A549 (cell line): ENCODE measurements around the gene NUDT14. TPM values are rescaled to one million over a fixed set of nuclear protein-coding genes. Genes with fewer than 3 reads are reported as not detected.

Experiments used
- ATAC-seq, 2 experiments: fragments of 200-7000 bp in 1 of 2; fragments of >200 bp in 1 of 2; cut with Nextera tagmentation in 1 of 2; cut with Tn5 transposase in 1 of 2; 3 replicates each; pipeline versions ENCODE4 v1.8.0 to v1.9.1; 2018 to 2020; ENCODE audit warnings: mild to moderate bottlenecking in 1 of 2, moderate library complexity in 1 of 2
- CTCF ChIA-PET: fragments of 300-600 bp; sonication (Branson Sonifier 250); formaldehyde crosslinking; extraction: SDS; loops from one replicate; lab custom pipeline; 2021; ENCODE audit warnings: antibody characterized with exemption, inconsistent platforms; lab: Yijun Ruan, JAX
- POLR2A ChIA-PET: fragments of 350-600 bp; formaldehyde crosslinking; extraction: SDS; loops from one replicate; lab custom pipeline; 2021; ENCODE audit warnings: antibody characterized with exemption, inconsistent platforms; lab: Yijun Ruan, JAX
- DNase-seq, 2 experiments: peaks; one replicate each; pipeline versions ENCODE4 v3.0.0 to v3.0.0-alpha.2; 2011 to 2016; ENCODE audit warnings: low read depth in 1 of 2, low spot score in 1 of 2
- FAIRE-seq: peaks from 2 replicates; lab custom pipeline; 2011; peaks lifted over from hg19 to GRCh38; lab: Jason Lieb, UNC
- H3K27ac ChIP-seq, 2 experiments: fragments of >200 bp; sonication (Bioruptor Twin); formaldehyde crosslinking; 3 replicates each; pipeline ENCODE4 v1.5.1; 2016 to 2017
- H3K4me1 ChIP-seq: fragments of >200 bp; sonication (Bioruptor Twin); formaldehyde crosslinking; 3 replicates; pipeline ENCODE4 v1.6.1; 2016
- H3K4me2 ChIP-seq: fragments of >200 bp; sonication (Bioruptor Twin); formaldehyde crosslinking; 3 replicates; pipeline ENCODE4 v1.6.1; 2016
- H3K4me3 ChIP-seq: fragments of >200 bp; sonication (Bioruptor Twin); formaldehyde crosslinking; 3 replicates; pipeline ENCODE4 v1.5.1; 2016
- H3K9me3 ChIP-seq: fragments of >200 bp; sonication (Bioruptor Twin); formaldehyde crosslinking; 3 replicates; pipeline ENCODE4 v1.6.1; 2016
- CBX2 ChIP-seq: fragments of 200-600 bp; sonication (generic); IDR thresholded peaks from 2 replicates; pipeline ENCODE4 v1.6.1; 2016; ENCODE audit warnings: low read depth, mild to moderate bottlenecking, borderline replicate concordance
- CBX8 ChIP-seq: fragments of 200-600 bp; sonication (generic); IDR thresholded peaks from 2 replicates; pipeline ENCODE4 v1.6.1; 2016
- CTCF ChIP-seq: fragments of >200 bp; sonication (Bioruptor Twin); formaldehyde crosslinking; IDR thresholded peaks from 3 replicates; pipeline ENCODE4 v1.5.1; 2016
- FOXS1 ChIP-seq: fragments of 250-450 bp; sonication (Bioruptor Pico); IDR thresholded peaks from 2 replicates; pipeline ENCODE4 v1.5.0; 2020; ENCODE audit warnings: mild to moderate bottlenecking, moderate library complexity
- GATA3 ChIP-seq: IDR thresholded peaks from 2 replicates; pipeline ENCODE4 v1.6.1; 2012; ENCODE audit warnings: borderline replicate concordance
- HMGXB4 ChIP-seq: fragments of 250-450 bp; sonication (Bioruptor Pico); IDR thresholded peaks from 2 replicates; pipeline ENCODE4 v1.5.0; 2021; ENCODE audit warnings: mild to moderate bottlenecking, moderate library complexity, borderline replicate concordance
- HOXB13 ChIP-seq: fragments of 250-450 bp; sonication (Bioruptor Pico); IDR thresholded peaks from 2 replicates; pipeline ENCODE4 v1.5.0; 2020; ENCODE audit warnings: low read depth, mild to moderate bottlenecking, moderate library complexity
- JUN ChIP-seq, 2 experiments: fragments of >200 bp; sonication (Bioruptor Twin); formaldehyde crosslinking; IDR thresholded peaks; 2 replicates in 1 of 2; 3 replicates in 1 of 2; pipeline ENCODE4 v1.6.1; 2016 to 2017
- MAX ChIP-seq: IDR thresholded peaks from 2 replicates; pipeline ENCODE4 v1.6.1; 2012
- MYC ChIP-seq: IDR thresholded peaks from 2 replicates; pipeline ENCODE4 v1.6.1; 2012; ENCODE audit warnings: mild to moderate bottlenecking, inconsistent platforms, low read length, improper control_type of control experiment, borderline replicate concordance
- PBX3 ChIP-seq: IDR thresholded peaks from 2 replicates; pipeline ENCODE4 v1.6.1; 2012
- POLR2A ChIP-seq: IDR thresholded peaks from 2 replicates; pipeline ENCODE4 v1.6.1; 2012; ENCODE audit warnings: mild to moderate bottlenecking, low read length
- RAD21 ChIP-seq, 2 experiments: fragments of >200 bp in 1 of 2; sonication (Bioruptor Twin) in 1 of 2; formaldehyde crosslinking in 1 of 2; IDR thresholded peaks in 1 of 2; conservative IDR thresholded peaks in 1 of 2; 2 replicates in 1 of 2; 3 replicates in 1 of 2; pipeline ENCODE4 v1.6.1; 2012 to 2018; ENCODE audit warnings: inconsistent platforms in 1 of 2
- SMC3 ChIP-seq: fragments of >200 bp; sonication (Bioruptor Twin); formaldehyde crosslinking; IDR thresholded peaks from 3 replicates; pipeline ENCODE4 v1.6.1; 2018; ENCODE audit warnings: inconsistent platforms
- SREBF2 ChIP-seq: fragments of 450-650 bp; IDR thresholded peaks from 2 replicates; pipeline ENCODE4 v1.6.1; 2014; ENCODE audit warnings: mild to moderate bottlenecking, moderate library complexity
- TFCP2L1 ChIP-seq: fragments of 250-450 bp; sonication (Bioruptor Pico); IDR thresholded peaks from 2 replicates; pipeline ENCODE4 v1.5.0; 2021; ENCODE audit warnings: mild to moderate bottlenecking
- USF2 ChIP-seq: fragments of 450-650 bp; IDR thresholded peaks from 2 replicates; pipeline ENCODE4 v1.6.1; 2014; ENCODE audit warnings: antibody characterized with exemption
- WGBS: methylation state at CpG from one replicate; pipeline ENCODE4 v1.1.6; 2017; ENCODE audit errors: missing lambda C conversion rate; 5-methylcytosine and 5-hydroxymethylcytosine counted together
- polyA plus RNA-seq, 4 experiments: library from polyadenylated mRNA; depleted of rRNA in 3 of 4; stranded (reverse); fragments of >200 nt; fragmentation: RNase III in 1 of 4; extraction: RNeasy Plus Mini Kit Qiagen cat#74134 plus additional on column Dnase treatment in 1 of 4; gene quantifications; 2 replicates in 3 of 4; 3 replicates in 1 of 4; pipeline ENCODE4 v1.2.3, GENCODE V29; 2011 to 2017
- TF ChIP-seq, protein P1 (sequence below): fragments of >200 bp; sonication (Bioruptor Twin); formaldehyde crosslinking; IDR thresholded peaks from 2 replicates; pipeline ENCODE4 v1.6.1; 2016
- TF ChIP-seq, protein P2 (sequence below): IDR thresholded peaks from 2 replicates; pipeline ENCODE4 v1.6.1; 2012; ENCODE audit warnings: low read depth, borderline replicate concordance
- TF ChIP-seq, protein P3 (sequence below): fragments of 150-350 bp; IDR thresholded peaks from 2 replicates; pipeline ENCODE4 v1.6.1; 2014; ENCODE audit warnings: low read depth, mild to moderate bottlenecking, low read length

The NUDT14 gene
- polyA plus RNA-seq, 2 of the 4 experiments (the other 2 are of a cell fraction) = 12.6 to 30.7 TPM

DNA sequence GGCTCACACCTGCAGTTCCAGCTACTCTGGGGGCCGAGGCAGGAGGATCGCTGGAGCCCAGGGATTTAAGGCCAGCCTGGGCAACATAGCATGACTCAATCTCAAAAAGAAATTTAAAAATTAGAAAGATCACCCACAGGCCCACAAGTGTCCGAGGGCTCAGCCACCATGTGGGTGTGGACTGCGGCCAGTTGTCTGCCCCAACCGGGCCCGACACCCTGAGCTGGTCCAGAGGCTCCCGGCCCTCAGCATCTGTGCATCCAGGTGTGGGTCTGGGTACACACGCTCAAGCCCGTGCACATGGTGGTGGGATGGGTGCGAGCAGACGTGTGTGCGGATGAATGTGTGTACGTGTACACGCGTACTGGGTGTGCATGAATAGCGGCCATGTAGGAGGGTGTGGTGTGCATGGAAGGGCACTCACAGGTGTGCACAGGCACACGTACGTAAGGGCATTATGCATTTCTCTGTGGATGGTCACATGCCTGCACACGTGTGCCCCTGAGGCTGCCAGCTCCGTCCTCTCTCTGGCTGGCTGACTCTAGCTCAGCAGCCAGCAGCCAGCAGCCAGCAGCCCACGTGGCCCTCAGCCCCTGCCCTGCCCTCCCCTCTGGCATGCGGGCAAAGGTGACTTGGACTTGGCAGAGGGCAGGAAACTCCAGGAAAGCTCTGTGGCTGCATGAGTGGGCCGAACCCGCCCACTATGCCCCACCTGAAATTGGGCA is 23.3 kb upstream of the NUDT14 start:
- Histone ChIP-seq H3K27ac (peak overlapping the region in 1 of 2 experiments; percentile 58; a peak in 2 of 6 replicates), H3K4me2 (peak overlapping the region; percentile 28; the same call in 1 of the 3 replicates), H3K9me3 (no peaks in the 10 kb centered on the region)
- DNase-seq = peak in 1 of 2 experiments; percentile 46
- POLR2A ChIA-PET = no interaction called here
- no peak for FAIRE-seq
- TF ChIP-seq, protein P1, sequence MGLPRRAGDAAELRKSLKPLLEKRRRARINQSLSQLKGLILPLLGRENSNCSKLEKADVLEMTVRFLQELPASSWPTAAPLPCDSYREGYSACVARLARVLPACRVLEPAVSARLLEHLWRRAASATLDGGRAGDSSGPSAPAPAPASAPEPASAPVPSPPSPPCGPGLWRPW = no peak
- no peak for TF ChIP-seq CBX8
- TF ChIP-seq, protein P2, sequence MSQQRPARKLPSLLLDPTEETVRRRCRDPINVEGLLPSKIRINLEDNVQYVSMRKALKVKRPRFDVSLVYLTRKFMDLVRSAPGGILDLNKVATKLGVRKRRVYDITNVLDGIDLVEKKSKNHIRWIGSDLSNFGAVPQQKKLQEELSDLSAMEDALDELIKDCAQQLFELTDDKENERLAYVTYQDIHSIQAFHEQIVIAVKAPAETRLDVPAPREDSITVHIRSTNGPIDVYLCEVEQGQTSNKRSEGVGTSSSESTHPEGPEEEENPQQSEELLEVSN = no peak
- peak; percentile 61 for TF ChIP-seq MAX
- no peak for TF ChIP-seq JUN (IDR thresholded peaks at IDR 0.05)
- TF ChIP-seq USF2 = peak; percentile 87
- TF ChIP-seq HOXB13 (CRISPR knock-in tag) = no peak
- TF ChIP-seq, all 56 proteins: peak for 2
- Histone ChIP-seq H3K4me1 (peaks cover 36% of the 10 kb centered on the region), H3K4me3 (no peak overlapping the region)
- CTCF ChIA-PET = interaction anchor here (0.6 to 4.8 kb wide), 16 partner anchors 10 to 286 kb away, joined by 3 to 25 read pairs (median 6); partner anchors contain the start of gene BTBD6
- peak; percentile 7 to 25; a peak in 3 of 6 replicates for ATAC-seq
- 81% methylated on average over 19 of the region's 24 CpGs for WGBS

DNA sequence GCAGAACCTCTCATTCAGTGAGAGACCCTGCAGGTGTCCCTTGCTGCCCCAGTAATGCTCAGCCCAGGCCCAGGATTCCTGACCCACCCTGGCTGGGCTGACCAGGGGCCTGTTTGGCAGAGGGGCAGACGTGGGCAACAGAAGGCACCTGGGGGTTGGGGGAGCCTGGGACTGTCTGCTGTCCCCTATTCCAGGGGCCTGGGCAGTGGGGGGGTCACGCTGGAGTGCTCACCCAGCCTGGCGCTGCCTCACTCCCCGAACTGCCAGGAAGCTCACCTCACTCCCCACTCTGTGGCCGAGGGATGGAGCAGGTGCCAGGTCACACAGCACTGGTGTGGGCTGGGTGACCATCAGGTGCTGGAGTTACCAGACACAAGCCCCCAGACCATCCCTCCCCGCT is 22.6 kb upstream of the NUDT14 start:
- Histone ChIP-seq H3K4me1 (peaks cover 43% of the 10 kb centered on the region), H3K4me3 (no peak overlapping the region), H3K9me3 (no peaks in the 10 kb centered on the region), H3K27ac (peak overlapping the region in 1 of 2 experiments; percentile 58; a peak in 2 of 6 replicates)
- DNase-seq = no peak
- POLR2A ChIA-PET = no interaction called here
- CTCF ChIA-PET = interaction anchor here (0.6 to 4.8 kb wide), 27 partner anchors 9 to 286 kb away, joined by 3 to 25 read pairs (median 4); partner anchors contain the start of gene BTBD6
- TF ChIP-seq, protein P1 = no peak
- TF ChIP-seq RAD21 (conservative IDR thresholded peaks at IDR 0.05 in 1 of 2, IDR thresholded peaks at IDR 0.05 in 1 of 2) (no peak), CBX2 (no peak), MYC (no peak), FOXS1 (CRISPR knock-in tag) (no peak), GATA3 (no peak), TFCP2L1 (CRISPR knock-in tag) (no peak), JUN (IDR thresholded peaks at IDR 0.05) (no peak)
- TF ChIP-seq, protein P3, sequence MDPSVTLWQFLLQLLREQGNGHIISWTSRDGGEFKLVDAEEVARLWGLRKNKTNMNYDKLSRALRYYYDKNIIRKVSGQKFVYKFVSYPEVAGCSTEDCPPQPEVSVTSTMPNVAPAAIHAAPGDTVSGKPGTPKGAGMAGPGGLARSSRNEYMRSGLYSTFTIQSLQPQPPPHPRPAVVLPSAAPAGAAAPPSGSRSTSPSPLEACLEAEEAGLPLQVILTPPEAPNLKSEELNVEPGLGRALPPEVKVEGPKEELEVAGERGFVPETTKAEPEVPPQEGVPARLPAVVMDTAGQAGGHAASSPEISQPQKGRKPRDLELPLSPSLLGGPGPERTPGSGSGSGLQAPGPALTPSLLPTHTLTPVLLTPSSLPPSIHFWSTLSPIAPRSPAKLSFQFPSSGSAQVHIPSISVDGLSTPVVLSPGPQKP = no peak
- TF ChIP-seq, all 56 proteins: peak for 0
- FAIRE-seq (no peak), ATAC-seq (no peak; a peak in 1 of 6 replicates)
- 81% methylated on average over 5 of the region's 6 CpGs for WGBS
- no peak overlapping the region for H3K4me2 ChIP-seq

DNA sequence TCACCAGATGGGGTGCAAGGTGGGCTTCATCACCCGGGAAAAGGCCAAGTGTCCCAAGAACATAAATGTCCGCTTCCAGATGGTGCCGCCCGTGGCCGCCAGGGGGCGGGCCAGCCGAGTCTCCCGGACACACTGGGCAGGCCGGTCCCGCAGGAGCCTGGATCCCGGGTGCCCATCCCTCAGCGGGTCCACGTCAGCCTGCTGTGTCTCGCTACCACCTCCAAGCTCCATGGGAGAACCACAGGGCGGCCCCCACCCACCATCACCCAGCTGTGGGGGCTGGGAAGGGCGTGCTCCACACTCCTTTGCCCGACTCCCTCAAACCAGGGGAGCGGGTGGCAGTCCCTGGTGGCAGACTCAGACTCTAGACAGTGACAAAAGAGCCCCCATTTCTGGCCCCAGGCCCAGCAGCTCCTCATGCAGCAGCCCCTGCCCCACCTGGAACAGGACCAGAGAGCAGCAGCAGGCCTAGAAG is 22.0 kb upstream of the NUDT14 start:
- ATAC-seq = peak; percentile 37 to 75
- 16% methylated on average over 13 of the region's 18 CpGs for WGBS
- CTCF ChIA-PET = interaction anchor here (0.7 to 4.8 kb wide), 24 partner anchors 9 to 287 kb away, joined by 3 to 25 read pairs (median 4); partner anchors contain the start of gene BTBD6
- POLR2A ChIA-PET = no interaction called here
- no peak for TF ChIP-seq SREBF2
- no peak for TF ChIP-seq HMGXB4 (CRISPR knock-in tag)
- peak; percentile 89 for TF ChIP-seq CTCF
- TF ChIP-seq MAX = no peak
- TF ChIP-seq RAD21 (conservative IDR thresholded peaks at IDR 0.05 in 1 of 2, IDR thresholded peaks at IDR 0.05 in 1 of 2) = peak; percentile 63 to 76
- TF ChIP-seq SMC3 = peak; percentile 87
- TF ChIP-seq PBX3 = 0 out of 2 replicates have a peak, but pooled peaks have one; percentile 21
- no peak for TF ChIP-seq POLR2A
- TF ChIP-seq, protein P1 = no peak
- DNase-seq = peak; percentile 66 to 81
- Histone ChIP-seq H3K9me3 (no peaks in the 10 kb centered on the region), H3K4me1 (peaks cover 43% of the 10 kb centered on the region), H3K27ac (peak overlapping the region in 1 of 2 experiments; percentile 58; a peak in 2 of 6 replicates), H3K4me2 (peak overlapping the region; percentile 63), H3K4me3 (no peak overlapping the region)
- no peak for FAIRE-seq
